K562 (cell line): ENCODE data around the gene NHLH1. TPM values are rescaled to one million over a fixed set of nuclear protein-coding genes. Genes with fewer than 3 reads are reported as not detected.

Experiments
- CREB1 ChIP-seq, 2 experiments: sonication (generic) in 1 of 2; formaldehyde crosslinking in 1 of 2; IDR thresholded peaks; 2 replicates each; pipeline versions ENCODE4 v1.6.1 to v1.8.0; 2012 to 2022; ENCODE audit warnings: inconsistent platforms in 1 of 2, mild to moderate bottlenecking in 1 of 2, missing genetic modification reagents in 1 of 2, moderate library complexity in 1 of 2
- CTBP1 ChIP-seq: fragments of 450-650 bp; IDR thresholded peaks from 2 replicates; pipeline ENCODE4 v1.6.1; 2016; ENCODE audit warnings: borderline replicate concordance
- E4F1 ChIP-seq: fragments of 250-450 bp; sonication (Bioruptor Pico); IDR thresholded peaks from 2 replicates; pipeline ENCODE4 v1.5.0; 2021; ENCODE audit warnings: mild to moderate bottlenecking, borderline replicate concordance
- ETV5 ChIP-seq: sonication (generic); formaldehyde crosslinking; IDR thresholded peaks from 2 replicates; pipeline ENCODE4 v1.4.0; 2020; ENCODE audit warnings: low read depth, mild to moderate bottlenecking, missing genetic modification reagents
- GABPA ChIP-seq: fragments of 200-800 bp; sonication (Bioruptor generic); conservative IDR thresholded peaks from 2 replicates; pipeline ENCODE4 v1.6.1; 2016; ENCODE audit warnings: low read depth, missing genetic modification characterization, missing compliant biosample characterization
- HDGF ChIP-seq: fragments of 450-650 bp; IDR thresholded peaks from 2 replicates; pipeline ENCODE4 v1.6.1; 2016
- KAT8 ChIP-seq: fragments of 450-650 bp; IDR thresholded peaks from 2 replicates; pipeline ENCODE4 v1.6.1; 2016; ENCODE audit warnings: low read depth, mild to moderate bottlenecking
- L3MBTL2 ChIP-seq: fragments of 450-650 bp; IDR thresholded peaks from 2 replicates; pipeline ENCODE4 v1.6.1; 2016; ENCODE audit warnings: mild to moderate bottlenecking, moderate library complexity
- NFE2 ChIP-seq: IDR thresholded peaks from 2 replicates; pipeline ENCODE4 v1.6.1; 2014; ENCODE audit warnings: antibody characterized with exemption, low read depth
- NR2C2 ChIP-seq, 2 experiments: fragments of 200-800 bp in 1 of 2; sonication (Bioruptor generic) in 1 of 2; sonication (generic) in 1 of 2; formaldehyde crosslinking in 1 of 2; IDR thresholded peaks; 2 replicates each; pipeline versions ENCODE4 v1.6.1 to v1.8.0; 2016 to 2022; ENCODE audit warnings: mild to moderate bottlenecking in 1 of 2, missing compliant biosample characterization in 1 of 2, missing genetic modification characterization in 1 of 2, missing genetic modification reagents in 1 of 2
- NRF1 ChIP-seq, 2 experiments: fragments of 450-650 bp; IDR thresholded peaks in 1 of 2; conservative IDR thresholded peaks in 1 of 2; 2 replicates each; pipeline ENCODE4 v1.6.1; 2014; ENCODE audit warnings: mild to moderate bottlenecking in 2 of 2
- PKNOX1 ChIP-seq: fragments of 450-650 bp; IDR thresholded peaks from 2 replicates; pipeline ENCODE4 v1.6.1; 2016
- POLR2AphosphoS5 ChIP-seq: IDR thresholded peaks from 2 replicates; pipeline ENCODE4 v1.6.1; 2011; ENCODE audit warnings: mild to moderate bottlenecking, low read depth, low read length, moderate library complexity; ENCODE audit not compliant: control insufficient read depth, insufficient read depth
- PRPF4 ChIP-seq: fragments of 200-400 bp; formaldehyde crosslinking; IDR thresholded peaks from one replicate; pipeline ENCODE4 v1.6.1; 2017; ENCODE audit warnings: low read length, low read depth, mild to moderate bottlenecking; ENCODE audit not compliant: insufficient read depth, poor library complexity, severe bottlenecking
- TAF7 ChIP-seq: fragments of 450-650 bp; IDR thresholded peaks from 2 replicates; pipeline ENCODE4 v1.6.1; 2016; ENCODE audit warnings: missing genetic modification characterization, missing compliant biosample characterization
- THRA ChIP-seq: fragments of 450-650 bp; IDR thresholded peaks from 2 replicates; pipeline ENCODE4 v1.6.1; 2017; ENCODE audit warnings: mild to moderate bottlenecking, moderate library complexity
- ZFP30 ChIP-seq: fragments of 250-450 bp; sonication (Bioruptor Pico); IDR thresholded peaks from 2 replicates; pipeline ENCODE4 v1.8.0; 2022; ENCODE audit warnings: moderate library complexity, mild to moderate bottlenecking, inconsistent platforms, borderline replicate concordance
- polyA plus RNA-seq, 8 experiments: library from polyadenylated mRNA; depleted of rRNA in 4 of 8; stranded (reverse) in 5 of 8; unstranded in 3 of 8; fragments of >200 nt; fragmentation: Nextera tagmentation in 2 of 8; fragmentation: Illumina TruSeq in 1 of 8; extraction: Ambion mirVana in 2 of 8; extraction: Trizol in 1 of 8; gene quantifications; 2 replicates each; pipeline versions ENCODE4 v1.2.1 to v1.2.3, GENCODE V29; 2011 to 2014; ENCODE audit warnings: inconsistent platforms in 1 of 8, missing spikeins in 1 of 8
- total RNA-seq, 7 experiments: library from RNA; depleted of rRNA in 6 of 7; stranded (reverse); fragments of >200 nt in 6 of 7; fragmentation: Illumina TruSeq in 2 of 7; extraction: Trizol in 2 of 7; gene quantifications; 2 replicates each; pipeline versions ENCODE4 v1.2.1 to v1.2.3, GENCODE V29; 2011 to 2021; ENCODE audit warnings: low replicate concordance in 1 of 7
- TF ChIP-seq, protein P1 (sequence below): fragments of 200-800 bp; sonication (Bioruptor generic); IDR thresholded peaks from 2 replicates; pipeline ENCODE4 v1.6.1; 2017; ENCODE audit warnings: missing genetic modification characterization, missing compliant biosample characterization
- TF ChIP-seq, protein P2 (sequence below): sonication (generic); formaldehyde crosslinking; IDR thresholded peaks from 2 replicates; pipeline ENCODE4 v1.8.0; 2022; ENCODE audit warnings: mild to moderate bottlenecking, missing genetic modification reagents

The NHLH1 gene
- total and polyA plus RNA-seq, 9 of the 15 experiments (the other 6 are each of a cell fraction or from before 2014, with no cell fraction given) = 0.09 to 1.3 (median 0.35) TPM; not detected in 1

DNA sequence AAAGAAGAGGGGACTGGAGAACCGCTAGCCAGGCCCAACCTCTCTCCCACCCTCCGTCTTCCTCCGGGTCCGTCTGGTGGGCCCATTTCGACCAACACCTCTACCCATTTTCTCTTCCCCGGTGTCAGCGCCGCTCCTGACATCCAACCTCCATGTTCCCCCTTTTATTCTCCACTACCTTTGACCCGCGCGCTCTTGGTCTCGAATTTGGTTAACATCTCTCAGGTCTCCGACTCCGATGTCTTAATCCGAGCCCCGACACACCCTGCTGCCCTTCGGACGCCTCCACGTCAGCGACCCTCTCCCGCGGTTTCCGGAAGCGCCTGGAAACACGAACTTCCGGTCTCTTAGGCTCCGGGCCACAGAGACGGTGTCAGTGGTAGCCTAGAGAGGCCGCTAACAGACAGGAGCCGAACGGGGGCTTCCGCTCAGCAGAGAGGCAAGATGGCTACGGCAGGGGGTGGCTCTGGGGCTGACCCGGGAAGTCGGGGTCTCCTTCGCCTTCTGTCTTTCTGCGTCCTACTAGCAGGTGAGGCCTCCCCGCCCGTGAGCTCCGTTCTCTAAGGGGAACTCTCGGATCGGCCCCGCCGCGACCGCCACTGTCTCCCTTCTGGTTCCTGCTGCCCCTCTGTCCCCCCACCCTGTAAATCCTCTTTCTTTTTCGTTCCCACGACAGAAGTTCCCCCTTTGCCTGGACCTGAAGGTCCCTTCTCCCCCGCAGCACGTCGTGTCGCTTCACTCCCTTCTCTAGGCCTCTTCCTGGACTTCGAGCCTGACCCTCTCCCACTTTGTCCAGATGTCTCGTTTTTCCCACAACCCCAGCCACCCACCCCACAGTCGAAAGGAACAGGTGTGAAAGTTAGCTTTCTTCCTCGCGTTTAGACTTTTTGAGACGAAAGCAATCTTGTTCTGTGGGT lies 23.7 kb upstream of the NHLH1 start, which contains the start of the genes COPA and NCSTN (continued):
- TF ChIP-seq E4F1 (CRISPR knock-in tag) = no peak
- no peak; the same call in 1 of the 2 replicates for TF ChIP-seq NR2C2 (CRISPR knock-in tag; IDR thresholded peaks at IDR 0.05)
- peak; percentile 86 for TF ChIP-seq NR2C2 (tag; IDR thresholded peaks at IDR 0.05)
- peak; percentile 37; the same call in 1 of the 2 replicates for TF ChIP-seq CTBP1
- TF ChIP-seq ETV5 (CRISPR knock-in tag) = peak; percentile 94
- TF ChIP-seq ZFP30 (CRISPR knock-in tag) = no peak
- peak; percentile 98 for TF ChIP-seq GABPA (tag)
- 0 out of 2 replicates have a peak, but pooled peaks have one; percentile 24 for TF ChIP-seq HDGF
- TF ChIP-seq CREB1 (IDR thresholded peaks at IDR 0.05) = peak; percentile 66
- peak; percentile 53; the same call in 1 of the 2 replicates for TF ChIP-seq CREB1 (CRISPR knock-in tag; IDR thresholded peaks at IDR 0.05)
- TF ChIP-seq, protein P1, sequence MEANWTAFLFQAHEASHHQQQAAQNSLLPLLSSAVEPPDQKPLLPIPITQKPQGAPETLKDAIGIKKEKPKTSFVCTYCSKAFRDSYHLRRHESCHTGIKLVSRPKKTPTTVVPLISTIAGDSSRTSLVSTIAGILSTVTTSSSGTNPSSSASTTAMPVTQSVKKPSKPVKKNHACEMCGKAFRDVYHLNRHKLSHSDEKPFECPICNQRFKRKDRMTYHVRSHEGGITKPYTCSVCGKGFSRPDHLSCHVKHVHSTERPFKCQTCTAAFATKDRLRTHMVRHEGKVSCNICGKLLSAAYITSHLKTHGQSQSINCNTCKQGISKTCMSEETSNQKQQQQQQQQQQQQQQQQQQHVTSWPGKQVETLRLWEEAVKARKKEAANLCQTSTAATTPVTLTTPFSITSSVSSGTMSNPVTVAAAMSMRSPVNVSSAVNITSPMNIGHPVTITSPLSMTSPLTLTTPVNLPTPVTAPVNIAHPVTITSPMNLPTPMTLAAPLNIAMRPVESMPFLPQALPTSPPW (CRISPR knock-in tag) = peak; percentile 73
- peak in 1 of 2 experiments; percentile 33; a peak in 1 of 4 replicates for TF ChIP-seq NRF1 (conservative IDR thresholded peaks at IDR 0.05 in 1 of 2, IDR thresholded peaks at IDR 0.05 in 1 of 2)
- no peak for TF ChIP-seq THRA
- TF ChIP-seq, protein P2, sequence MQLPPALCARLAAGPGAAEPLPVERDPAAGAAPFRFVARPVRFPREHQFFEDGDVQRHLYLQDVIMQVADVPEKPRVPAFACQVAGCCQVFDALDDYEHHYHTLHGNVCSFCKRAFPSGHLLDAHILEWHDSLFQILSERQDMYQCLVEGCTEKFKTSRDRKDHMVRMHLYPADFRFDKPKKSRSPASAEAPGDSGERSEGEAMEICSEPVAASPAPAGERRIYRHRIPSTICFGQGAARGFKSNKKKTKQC (CRISPR knock-in tag) = peak; percentile 45; the same call in 1 of the 2 replicates
- no peak for TF ChIP-seq NFE2
- TF ChIP-seq POLR2AphosphoS5 = peak; percentile 95
- TF ChIP-seq PRPF4 = no peak
- TF ChIP-seq KAT8 = 0 out of 2 replicates have a peak, but pooled peaks have one; percentile 33
- peak; percentile 83 for TF ChIP-seq TAF7 (tag)
- TF ChIP-seq PKNOX1 = peak; percentile 77
- TF ChIP-seq L3MBTL2 = peak; percentile 59
